ENCODE results near the gene COL5A1.

GRCh38 chr9:134660407-134660806 is 18.8 kb downstream of the COL5A1 start:
- TF ChIP-seq EZH2 (IDR thresholded peaks at IDR 0.05; ENCODE audit: insufficient read depth, poor library complexity, severe bottlenecking) (no peak), EZH2phosphoT487 (IDR thresholded peaks at IDR 0.05; ENCODE audit: insufficient read depth, low read depth) (no peak)
